Hypothalamus (tissue), 51 donors: ENCODE data around the gene KCTD12.

Experiments used
- DNase-seq, 51 donors: peaks; one replicate each; lab custom pipeline; 2025; lab: John Stamatoyannopoulos, UW

Gene KCTD12

DNA sequence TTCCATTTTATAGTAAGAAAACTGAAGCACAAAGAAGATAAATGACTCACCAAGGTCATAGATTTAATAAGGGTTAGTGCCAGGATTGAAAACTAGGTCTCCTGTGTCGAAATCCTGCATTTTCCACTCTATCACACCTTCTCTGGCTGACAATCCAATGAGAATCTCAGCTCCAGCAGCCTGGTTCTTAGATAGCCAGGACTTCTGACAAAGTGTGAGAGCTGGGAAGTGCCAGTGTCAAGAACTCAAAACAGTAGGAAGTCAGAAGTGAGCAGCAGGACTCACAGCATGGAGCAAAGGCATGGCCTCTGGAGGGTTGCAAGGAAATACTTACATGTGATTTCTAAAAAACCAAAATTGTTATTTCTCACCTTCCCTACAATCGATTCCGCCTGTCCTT is 24.3 kb downstream of the KCTD12 start:
- DNase-seq: no peak

DNA sequence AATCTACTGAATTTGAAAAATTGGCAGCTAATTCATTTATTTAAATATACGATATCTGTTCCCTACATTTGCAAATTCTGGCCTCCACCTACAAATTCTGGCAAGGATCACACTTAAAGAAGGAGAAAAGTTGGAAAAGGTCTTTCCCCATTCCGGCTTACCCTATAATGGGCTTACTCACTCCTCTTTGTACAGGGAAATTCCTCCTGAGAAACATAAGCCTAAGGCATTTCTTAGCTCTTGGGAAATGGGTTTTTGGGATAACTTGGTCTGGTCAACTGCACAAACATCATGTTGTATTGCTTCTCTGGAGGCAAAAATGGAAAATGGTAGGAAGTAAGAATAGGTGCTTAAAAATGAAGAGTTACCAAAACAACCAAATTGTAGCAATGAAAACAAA is 25.5 kb downstream of the KCTD12 start:
- DNase-seq: no peak

DNA sequence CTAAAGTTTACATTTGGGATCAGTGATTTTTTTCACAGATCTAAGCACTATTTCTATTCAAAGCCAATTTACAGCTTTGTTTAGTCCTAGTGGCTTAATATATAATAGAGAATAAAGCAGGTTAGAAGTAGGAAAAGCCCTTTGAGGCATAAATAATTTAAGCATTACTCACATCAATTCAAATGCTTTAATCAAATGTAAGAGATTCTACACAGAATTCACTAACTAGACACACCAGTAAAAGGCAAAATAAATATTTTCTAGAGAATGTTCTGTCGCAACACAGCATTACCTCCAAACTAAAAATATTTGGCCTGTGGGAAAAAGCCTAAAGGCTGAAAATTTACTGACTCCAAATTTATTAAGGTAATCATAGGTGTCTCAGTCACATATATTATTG is 31.3 kb downstream of the KCTD12 start:
- no peak for DNase-seq

DNA sequence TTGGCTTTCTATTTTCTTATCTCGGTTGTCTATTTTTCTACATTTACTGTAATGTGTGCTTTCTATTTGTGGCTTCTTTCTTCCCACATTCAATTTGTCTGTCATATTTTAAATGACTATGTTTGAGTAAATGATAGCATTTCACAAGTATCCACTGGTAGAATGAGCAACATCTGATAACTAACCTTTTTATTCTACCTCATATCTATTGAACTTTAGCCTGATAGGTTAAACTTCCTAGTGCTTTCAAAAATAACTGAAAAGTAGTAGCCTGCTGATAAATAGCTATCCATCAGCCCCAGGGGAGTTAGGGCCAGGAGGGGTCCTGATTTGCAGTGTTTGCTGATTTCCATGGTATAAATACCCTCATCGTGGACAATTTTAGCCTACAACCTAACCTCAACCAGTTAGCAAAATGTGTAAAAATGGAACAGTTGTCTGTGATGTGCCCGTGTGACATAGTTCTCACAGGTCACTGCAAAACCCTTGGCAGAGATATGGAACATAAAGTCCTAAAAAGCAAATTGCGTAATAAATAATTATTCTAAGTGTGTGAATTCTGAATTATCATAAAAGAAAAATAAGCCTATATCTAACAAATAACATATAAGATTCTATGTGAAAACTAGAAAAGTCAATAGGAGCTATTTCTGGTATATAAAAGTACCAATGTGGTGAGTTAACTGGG is 32.1 kb downstream of the KCTD12 start:
- DNase-seq: no peak

DNA sequence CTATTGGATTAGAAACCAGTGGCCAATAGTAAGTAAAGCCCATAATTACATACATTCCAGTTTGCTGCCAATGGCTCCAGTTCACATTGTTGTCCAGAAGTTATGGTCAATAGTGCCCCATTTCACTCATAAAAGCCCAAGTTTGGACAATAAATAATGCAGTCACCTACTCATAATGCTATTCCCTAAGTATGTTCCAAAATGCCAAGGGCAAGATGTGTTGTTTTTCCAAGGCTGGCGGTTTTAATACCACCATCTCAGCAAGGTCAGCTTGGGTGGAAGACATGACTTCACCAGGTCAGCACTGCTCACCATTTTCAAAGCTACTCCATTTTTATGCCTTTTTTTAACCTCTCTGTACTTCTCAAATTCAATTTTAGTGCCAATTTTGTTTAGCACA is 32.7 kb downstream of the KCTD12 start:
- DNase-seq: no peak

DNA sequence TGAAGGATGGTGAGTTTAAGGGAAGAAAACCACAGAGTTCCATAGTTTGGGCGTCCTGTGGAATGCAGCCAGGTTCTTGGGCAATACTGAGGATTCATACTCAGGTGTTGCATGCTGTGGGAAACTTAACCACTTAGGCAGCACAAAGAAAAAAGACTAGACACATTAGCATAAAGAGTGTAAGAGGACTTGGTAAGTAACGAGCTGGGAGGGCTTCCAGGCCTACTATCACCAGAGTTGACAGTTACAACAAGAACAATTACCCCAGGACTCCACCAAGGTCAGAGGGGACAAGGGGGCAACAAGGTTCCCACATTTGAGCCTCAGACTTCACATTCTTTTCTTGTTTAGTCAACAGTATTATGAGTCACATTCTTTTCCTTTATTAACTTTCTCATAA is 33.2 kb downstream of the KCTD12 start:
- DNase-seq: no peak

DNA sequence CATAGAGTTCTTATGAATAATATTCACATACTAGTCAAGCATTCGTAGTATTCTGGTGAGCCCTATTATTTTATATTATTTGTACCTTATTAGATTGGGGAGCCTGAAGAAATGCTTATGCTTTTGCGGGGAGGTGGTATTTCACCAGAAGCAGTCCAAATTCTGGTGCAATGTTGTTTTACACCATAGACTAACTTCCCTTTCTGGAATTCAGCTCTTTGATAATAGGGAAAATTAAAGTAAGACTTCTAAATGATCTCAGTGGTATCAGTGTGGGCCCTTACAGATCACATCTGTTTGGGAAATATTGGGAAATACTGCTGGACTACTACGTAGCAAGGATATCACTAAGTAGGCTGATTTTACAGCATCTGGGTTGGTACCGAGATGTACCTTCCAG is 34.2 kb downstream of the KCTD12 start:
- no peak for DNase-seq

DNA sequence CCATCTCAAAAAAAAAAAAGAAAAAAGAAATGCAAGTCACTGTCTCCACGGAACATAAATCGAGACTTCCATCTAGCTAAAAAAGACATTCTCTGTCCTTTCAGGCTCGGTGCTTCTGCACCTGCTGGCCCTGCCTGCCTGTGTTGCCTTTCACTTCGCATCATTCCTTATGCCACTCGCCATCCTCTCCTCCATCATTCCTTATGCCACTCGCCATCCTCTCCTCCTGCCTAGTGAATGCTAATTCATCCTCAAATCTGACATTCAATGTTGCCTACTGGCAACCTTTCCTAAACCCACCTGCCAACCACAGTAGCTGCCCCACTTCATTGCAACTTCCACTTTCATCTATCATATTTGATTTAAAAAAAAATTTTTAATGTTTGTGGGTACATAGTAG is 36.7 kb downstream of the KCTD12 start:
- no peak for DNase-seq

DNA sequence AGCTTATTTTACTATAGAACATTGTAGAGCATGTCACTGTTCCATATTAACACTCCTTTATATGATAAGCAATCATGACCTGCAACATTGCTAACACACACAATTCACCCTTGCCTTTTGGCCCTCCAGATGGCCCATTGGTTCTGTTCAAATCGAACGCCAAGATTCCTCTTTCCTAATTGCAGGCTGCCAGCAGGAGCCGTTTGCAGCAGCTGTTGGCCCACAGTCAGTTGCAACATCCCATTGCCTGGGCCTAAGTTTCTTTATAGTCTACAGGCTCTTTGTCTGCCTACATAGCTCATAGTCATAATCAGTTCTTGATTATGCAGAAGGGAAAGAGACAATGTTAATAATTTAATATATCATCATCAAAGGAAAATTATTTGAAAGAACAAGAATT is 37.6 kb downstream of the KCTD12 start:
- DNase-seq: no peak

DNA sequence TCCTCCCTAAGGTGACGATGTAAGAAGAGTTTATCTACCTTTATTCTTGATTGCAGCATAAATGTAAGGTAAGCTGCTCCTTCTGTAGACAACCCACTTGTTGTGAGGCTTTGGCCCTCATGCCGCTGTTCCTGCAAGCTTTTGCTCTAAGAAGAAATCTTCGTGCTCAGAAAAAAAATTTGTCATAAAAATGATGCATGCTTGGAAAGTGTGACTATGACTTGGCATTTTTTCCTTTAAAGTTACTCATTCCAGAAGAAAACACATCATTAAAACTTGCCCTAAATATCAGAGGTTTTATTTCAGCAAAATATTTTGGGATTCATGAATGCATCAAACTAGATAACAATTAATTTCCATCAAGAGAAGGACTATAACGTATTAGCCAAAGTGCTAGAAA is 39.8 kb downstream of the KCTD12 start:
- no peak for DNase-seq

DNA sequence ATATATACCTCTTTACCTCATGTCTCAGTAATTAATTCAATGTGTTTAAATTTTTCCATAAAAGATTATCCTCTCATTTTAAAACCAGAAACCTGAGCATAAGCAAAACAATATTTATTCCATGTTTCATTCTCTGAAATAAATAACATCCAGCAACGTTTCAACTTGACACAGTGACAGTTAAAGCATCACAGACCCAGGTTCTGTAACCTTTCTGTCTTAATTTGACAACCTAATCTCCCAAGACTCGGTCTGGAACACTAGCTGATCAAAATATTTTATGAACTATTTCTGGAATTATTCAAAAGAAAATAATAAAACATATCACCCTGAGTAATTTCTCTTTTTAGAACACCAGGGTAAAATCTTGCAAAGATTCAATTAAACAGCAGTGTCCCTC is 40.3 kb downstream of the KCTD12 start:
- DNase-seq: no peak

DNA sequence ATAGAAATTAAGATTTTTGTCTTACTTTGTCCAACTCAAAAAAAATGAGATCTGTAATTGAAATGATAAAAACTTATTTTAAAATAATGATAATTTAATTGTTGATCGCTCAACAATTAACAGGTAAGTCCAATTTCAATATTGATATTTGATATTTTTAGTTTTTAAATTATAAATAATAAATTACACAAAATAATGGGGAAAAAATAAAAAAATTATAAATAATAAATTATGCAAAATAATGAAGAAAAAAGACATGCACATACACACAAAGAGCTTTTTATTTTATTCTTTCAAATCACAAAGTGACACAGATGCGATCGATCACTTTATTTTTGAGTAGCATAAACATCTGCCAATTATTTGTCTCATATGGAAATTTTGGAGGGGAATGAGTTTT is 40.8 kb downstream of the KCTD12 start:
- DNase-seq: no peak

DNA sequence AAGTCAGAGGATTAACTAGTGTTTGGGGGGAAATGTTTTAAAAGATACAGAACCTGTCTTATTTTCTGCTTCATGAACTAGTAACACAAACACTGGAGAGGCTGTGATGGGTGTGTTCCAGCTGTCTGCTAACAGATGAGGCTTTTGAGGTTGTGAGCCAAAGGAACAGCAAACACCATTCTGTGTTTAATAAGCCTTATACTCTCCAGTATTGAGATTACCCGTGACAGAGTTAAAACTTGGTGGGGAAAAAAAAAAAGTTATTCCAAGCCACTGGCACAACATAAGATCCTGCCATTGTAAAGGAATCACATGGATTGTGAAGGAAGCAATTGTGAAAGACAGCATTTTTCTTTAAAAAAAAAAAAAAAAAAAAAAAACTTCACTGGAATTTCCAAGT is 48.4 kb downstream of the KCTD12 start:
- DNase-seq: no peak

DNA sequence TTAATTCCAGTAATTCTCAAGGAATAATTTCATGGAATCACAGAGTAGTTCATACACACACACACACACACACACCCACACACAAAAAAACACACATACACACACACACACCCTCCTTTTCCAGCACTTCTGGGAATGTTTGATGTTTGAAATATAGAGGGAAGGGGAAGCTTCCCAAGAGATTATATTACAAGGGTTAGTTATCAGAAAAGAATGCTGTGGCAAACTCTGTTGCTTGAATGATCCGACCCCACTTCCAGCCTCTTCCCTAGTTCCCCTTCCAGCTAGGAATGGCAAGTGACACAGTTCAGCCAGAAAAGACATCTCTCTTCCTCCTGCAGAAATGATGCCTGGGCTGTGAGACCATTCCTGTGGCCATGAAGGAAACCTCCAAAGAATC is 49.9 kb downstream of the KCTD12 start:
- DNase-seq: no peak

DNA sequence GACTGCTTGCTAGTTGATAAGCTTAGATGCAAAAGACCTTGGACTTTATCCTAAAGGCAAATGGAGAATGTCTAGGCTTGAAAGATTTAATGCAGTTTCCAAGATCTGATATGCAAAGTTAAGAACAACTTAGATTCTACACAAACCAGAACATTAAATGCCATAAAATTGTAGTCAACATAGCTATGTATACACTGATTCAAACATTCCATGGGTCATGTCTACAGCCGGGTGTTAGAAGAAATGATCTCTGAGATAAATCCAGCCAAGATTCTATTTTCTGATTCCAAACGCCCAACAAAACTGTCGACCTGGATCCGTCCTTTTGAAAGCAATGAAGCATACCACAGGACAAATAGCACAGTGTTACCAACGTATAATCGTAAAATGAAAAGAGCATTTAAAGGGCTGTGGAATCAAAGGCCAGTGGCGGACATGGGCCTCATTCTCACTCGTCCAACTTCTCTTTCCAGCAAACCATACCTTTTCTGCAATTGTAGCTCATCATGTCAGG is 52.7 kb downstream of the KCTD12 start:
- DNase-seq: no peak

DNA sequence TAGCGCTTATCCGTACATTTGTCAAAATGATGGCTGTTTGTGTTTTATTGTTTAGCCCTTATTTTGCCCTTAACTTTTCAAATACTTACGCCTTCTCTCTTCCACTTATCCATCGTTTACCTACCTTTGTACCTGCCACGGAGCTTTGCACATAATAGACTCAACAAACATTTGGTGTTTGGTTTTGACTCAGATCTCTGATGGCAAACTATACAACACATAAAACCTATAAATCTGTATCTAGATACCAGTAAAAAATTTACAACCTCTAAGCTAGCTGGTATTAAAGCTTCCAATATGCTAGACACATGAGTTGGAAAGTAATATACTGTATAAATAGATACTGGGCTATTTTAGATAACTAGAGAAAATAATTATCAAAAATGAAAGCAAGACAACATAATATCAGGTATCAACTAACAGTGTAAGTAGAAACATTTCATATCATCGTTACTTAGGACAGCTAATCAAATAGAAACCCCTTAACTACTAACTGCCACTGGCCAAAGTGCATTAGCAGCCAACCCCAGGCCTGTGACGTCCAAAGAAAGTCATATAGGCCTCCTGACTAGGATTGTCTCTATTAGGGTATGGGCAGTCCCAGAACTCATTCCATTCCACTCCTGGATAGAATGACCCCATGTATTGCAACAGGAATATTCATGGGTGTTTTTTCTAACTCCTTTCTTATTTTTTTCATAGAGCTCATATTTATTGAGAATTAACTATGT is 53.8 kb downstream of the KCTD12 start:
- no peak for DNase-seq

DNA sequence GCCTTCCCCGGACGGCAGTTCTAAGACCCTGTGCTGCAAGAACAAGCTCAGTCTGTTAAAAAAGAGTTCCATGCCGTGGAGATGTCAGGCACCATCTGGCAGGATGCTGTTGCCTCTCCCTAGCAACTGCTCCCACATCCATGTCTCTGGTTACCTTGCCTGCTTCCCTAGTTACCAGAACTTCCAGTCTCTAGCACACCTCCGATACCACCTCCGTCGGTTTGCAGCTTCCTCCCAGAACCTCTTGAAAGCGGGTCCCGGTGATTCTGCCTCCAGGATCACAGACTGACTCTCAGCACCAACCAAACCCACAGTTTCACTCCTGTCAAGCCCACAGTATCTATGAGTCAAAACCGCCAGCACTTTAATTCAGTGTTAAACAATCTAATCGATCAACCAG is 55.4 kb downstream of the KCTD12 start:
- DNase-seq: peak in 2 of 51 donors; percentile 41 to 42
